SU-DHL-6 (cell line): ENCODE data around the gene OSBPL9.

Experiments used
- H2AFZ ChIP-seq: fragments of 200-600 bp; sonication (generic); 2 replicates; pipeline ENCODE4 v1.6.1; 2014; ENCODE audit warnings: low read depth, mild to moderate bottlenecking, moderate library complexity, mixed read lengths, antibody characterized with exemption, low read length; ENCODE audit not compliant: severe bottlenecking
- H3F3A ChIP-seq: fragments of 200-600 bp; shearing (Covaris generic); 2 replicates; pipeline ENCODE4 v1.6.0; 2016; ENCODE audit warnings: antibody characterized with exemption, mild to moderate bottlenecking; ENCODE audit not compliant: insufficient read depth
- H3K27ac ChIP-seq: fragments of 200-600 bp; sonication (generic); 2 replicates; pipeline ENCODE4 v1.5.1; 2016; ENCODE audit warnings: low read depth, mild to moderate bottlenecking, low read length, moderate library complexity, mixed read lengths
- H3K27me3 ChIP-seq: fragments of 200-600 bp; sonication (generic), shearing (Covaris generic); 2 replicates; pipeline ENCODE4 v1.6.0; 2014; ENCODE audit warnings: mild to moderate bottlenecking, low read length
- H3K36me3 ChIP-seq: fragments of 200-600 bp; sonication (generic); 2 replicates; pipeline ENCODE4 v1.6.1; 2014; ENCODE audit warnings: mild to moderate bottlenecking, low read length, mixed read lengths
- H3K4me2 ChIP-seq: fragments of 300-600, 200-600 bp; shearing (Covaris generic), sonication (generic); 2 replicates; pipeline ENCODE4 v1.6.0; 2014; ENCODE audit warnings: low read length, low read depth, mild to moderate bottlenecking; ENCODE audit not compliant: poor library complexity, severe bottlenecking
- H3K4me3 ChIP-seq: fragments of 200-600 bp; sonication (generic); 2 replicates; pipeline ENCODE4 v1.5.1; 2014; ENCODE audit warnings: antibody characterized with exemption, low read length, mild to moderate bottlenecking, mixed read lengths; ENCODE audit not compliant: insufficient read depth, poor library complexity, severe bottlenecking
- H3K79me2 ChIP-seq: fragments of 200-600 bp; sonication (generic); 2 replicates; pipeline ENCODE4 v1.6.1; 2014; ENCODE audit warnings: mild to moderate bottlenecking, low read length, moderate library complexity; ENCODE audit not compliant: insufficient read depth
- H3K9ac ChIP-seq: fragments of 200-600 bp; sonication (generic); 2 replicates; pipeline ENCODE4 v1.7.0; 2014; ENCODE audit warnings: mild to moderate bottlenecking, low read length
- H3K9me2 ChIP-seq: fragments of 200-600 bp; sonication (generic); replicated peaks from 2 replicates; pipeline ENCODE4 v1.6.1; 2014; ENCODE audit warnings: low read length; ENCODE audit not compliant: insufficient read depth
- H3K9me3 ChIP-seq: fragments of 200-600 bp; sonication (generic); 2 replicates; pipeline ENCODE4 v1.6.1; 2014; ENCODE audit warnings: low read length, mixed read lengths; ENCODE audit not compliant: insufficient read depth
- H4K20me1 ChIP-seq: fragments of 200-600 bp; sonication (generic); 2 replicates; pipeline ENCODE4 v1.6.1; 2014; ENCODE audit warnings: low read depth, mild to moderate bottlenecking, antibody characterized with exemption, low read length, moderate library complexity, mixed read lengths
- CTCF ChIP-seq: fragments of 200-600 bp; sonication (generic); IDR thresholded peaks from one replicate; pipeline ENCODE4 v1.5.1; 2017; ENCODE audit warnings: antibody characterized with exemption, mild to moderate bottlenecking, low read length, moderate library complexity; ENCODE audit not compliant: insufficient read depth, poor library complexity, severe bottlenecking
- EZH2phosphoT487 ChIP-seq: fragments of 200-600 bp; sonication (generic), shearing (Covaris generic); conservative IDR thresholded peaks from 2 replicates; pipeline ENCODE4 v1.6.1; 2018; ENCODE audit warnings: mild to moderate bottlenecking, antibody characterized with exemption, low read length, moderate library complexity, mixed read lengths

OSBPL9 gene

DNA sequence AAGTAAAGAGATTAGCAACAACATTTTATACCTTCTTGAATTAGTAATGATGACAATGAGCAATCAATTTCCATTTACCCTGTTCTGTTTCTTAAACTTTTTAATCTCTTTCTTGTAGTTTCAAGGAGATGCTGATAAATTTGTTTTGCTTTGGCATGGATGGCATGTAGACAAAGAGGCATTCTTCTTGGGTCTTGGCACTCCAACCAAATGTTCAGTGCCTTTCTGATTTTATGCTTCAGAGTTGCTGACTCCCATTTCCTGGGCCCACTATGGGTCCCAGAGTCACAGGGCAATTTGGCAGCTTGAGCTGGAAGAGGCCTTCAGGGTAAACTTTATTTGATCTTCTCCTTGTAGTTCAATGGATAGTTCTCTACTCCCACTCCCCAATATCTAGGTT is 42.1 kb upstream of the OSBPL9 start:
- Histone ChIP-seq H3K9me2 (no peaks in the 10 kb centered on the region), H3K4me3 (no peak overlapping the region), H3K36me3 (no peaks in the 10 kb centered on the region), H3F3A (no peaks in the 10 kb centered on the region), H3K9me3 (no peaks in the 10 kb centered on the region), H3K27ac (no peak overlapping the region), H4K20me1 (no peaks in the 10 kb centered on the region), H3K79me2 (no peaks in the 10 kb centered on the region), H3K4me2 (no peak overlapping the region), H3K9ac (no peak overlapping the region), H2AFZ (no peak overlapping the region), H3K27me3 (no peaks in the 10 kb centered on the region)
- no peak for TF ChIP-seq CTCF
- TF ChIP-seq EZH2phosphoT487, result no peak

GRCh38 chr1:51575406-51576084 is 41.3 kb upstream of the OSBPL9 start:
- no peaks in the 10 kb centered on the region for H3K9me3 ChIP-seq
- H3K9ac ChIP-seq, result no peak overlapping the region
- no peak overlapping the region for H3K4me2 ChIP-seq
- H3K27me3 ChIP-seq, result no peaks in the 10 kb centered on the region
- no peaks in the 10 kb centered on the region for H3F3A ChIP-seq
- H3K36me3 ChIP-seq, result no peaks in the 10 kb centered on the region
- no peaks in the 10 kb centered on the region for H3K79me2 ChIP-seq
- no peak for TF ChIP-seq CTCF
- no peak for TF ChIP-seq EZH2phosphoT487
- H3K4me3 ChIP-seq, result no peak overlapping the region
- no peak overlapping the region for H2AFZ ChIP-seq
- H4K20me1 ChIP-seq, result no peaks in the 10 kb centered on the region
- H3K27ac ChIP-seq, result no peak overlapping the region
- H3K9me2 ChIP-seq, result no peaks in the 10 kb centered on the region

DNA sequence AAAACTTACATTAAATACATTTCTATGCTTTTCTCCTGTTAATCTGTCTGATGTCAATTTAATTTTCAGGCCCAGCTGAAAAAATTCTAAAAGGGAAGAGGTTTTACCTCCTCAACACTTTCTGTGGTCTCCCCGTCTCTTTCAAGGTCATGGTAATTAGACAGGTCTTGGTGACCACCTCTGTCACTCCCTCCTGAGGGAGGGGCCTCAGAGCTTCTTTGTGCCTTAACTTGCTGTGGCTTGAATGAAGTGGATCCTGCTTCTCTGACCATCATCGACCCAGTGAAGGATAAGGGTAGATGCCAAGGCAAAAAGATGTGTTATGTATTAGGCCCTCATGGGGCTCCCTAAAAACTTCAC is 40.8 kb upstream of the OSBPL9 start:
- no peak overlapping the region for H3K4me3 ChIP-seq
- H3K9ac ChIP-seq, result no peak overlapping the region
- no peaks in the 10 kb centered on the region for H3F3A ChIP-seq
- no peaks in the 10 kb centered on the region for H3K9me2 ChIP-seq
- no peaks in the 10 kb centered on the region for H3K36me3 ChIP-seq
- no peaks in the 10 kb centered on the region for H3K9me3 ChIP-seq
- no peak overlapping the region for H2AFZ ChIP-seq
- no peak overlapping the region for H3K4me2 ChIP-seq
- H3K27ac ChIP-seq, result no peak overlapping the region
- no peaks in the 10 kb centered on the region for H3K79me2 ChIP-seq
- TF ChIP-seq EZH2phosphoT487, result no peak
- no peak for TF ChIP-seq CTCF
- no peaks in the 10 kb centered on the region for H4K20me1 ChIP-seq
- no peaks in the 10 kb centered on the region for H3K27me3 ChIP-seq
